ENCODE results near the gene SELENOO. TPM values are rescaled to one million over a fixed set of nuclear protein-coding genes. Genes with fewer than 3 reads are reported as not detected.

The SELENOO gene
- total RNA-seq, 1 donor from 2014 or later = 15.0 TPM

- intact Hi-C loops (cut with micrococcal nuclease) = no loop called here
- H3K9me3 ChIP-seq (replicated peaks) = no peaks in the 10 kb centered on the region
- H3K36me3 ChIP-seq = peaks cover 88% of the 10 kb centered on the region
- H3K4me1 ChIP-seq = peaks cover 22% of the 10 kb centered on the region
- no peak overlapping the region for H3K4me3 ChIP-seq
- no peak overlapping the region for H3K27ac ChIP-seq (replicated peaks)
- TF ChIP-seq CTCF (IDR thresholded peaks at IDR 0.05; ENCODE audit: borderline replicate concordance) = no peak
- H3K27me3 ChIP-seq (ENCODE audit: low read depth) = no peaks in the 10 kb centered on the region
- DNase-seq = no peak
These were observed 20.8 kb downstream of the SELENOO start for GRCh38 chr22:50221410-50222300.

GRCh38 chr22:50222508-50222907 lies 21.7 kb downstream of the SELENOO start:
- H3K36me3 ChIP-seq = peaks cover 88% of the 10 kb centered on the region
- no peak for TF ChIP-seq CTCF (IDR thresholded peaks at IDR 0.05; ENCODE audit: borderline replicate concordance)

GRCh38 chr22:50224071-50224470 lies 23.3 kb downstream of the SELENOO start:
- H3K27ac ChIP-seq (replicated peaks) = no peak overlapping the region
- H3K4me1 ChIP-seq = peaks cover 10% of the 10 kb centered on the region
- H3K4me3 ChIP-seq = no peak overlapping the region
- H3K27me3 ChIP-seq (ENCODE audit: low read depth) = no peaks in the 10 kb centered on the region
- H3K36me3 ChIP-seq = peaks cover 81% of the 10 kb centered on the region
- no peaks in the 10 kb centered on the region for H3K9me3 ChIP-seq (replicated peaks)
- no peak for DNase-seq
- no peak for TF ChIP-seq CTCF (IDR thresholded peaks at IDR 0.05; ENCODE audit: borderline replicate concordance)
- intact Hi-C loops (cut with micrococcal nuclease) = no loop called here

More at GRCh38 chr22:50222508-50222907, 21.7 kb downstream of the SELENOO start:
- Histone ChIP-seq H3K4me1 (peaks cover 22% of the 10 kb centered on the region), H3K27me3 (ENCODE audit: low read depth) (no peaks in the 10 kb centered on the region), H3K27ac (replicated peaks) (no peak overlapping the region), H3K4me3 (no peak overlapping the region), H3K9me3 (replicated peaks) (no peaks in the 10 kb centered on the region)
- intact Hi-C loops (cut with micrococcal nuclease) = no loop called here
- DNase-seq = no peak

GRCh38 chr22:50225200-50225969 lies 24.6 kb downstream of the SELENOO start:
- Histone ChIP-seq H3K27ac (replicated peaks) (no peak overlapping the region), H3K4me3 (no peak overlapping the region), H3K27me3 (ENCODE audit: low read depth) (no peaks in the 10 kb centered on the region), H3K36me3 (peaks cover 86% of the 10 kb centered on the region), H3K9me3 (replicated peaks) (no peaks in the 10 kb centered on the region), H3K4me1 (no peaks in the 10 kb centered on the region)
- intact Hi-C loops (cut with micrococcal nuclease) = no loop called here
- no peak for TF ChIP-seq CTCF (IDR thresholded peaks at IDR 0.05; ENCODE audit: borderline replicate concordance)
- DNase-seq = no peak

- H3K27me3 ChIP-seq (ENCODE audit: low read depth) = no peaks in the 10 kb centered on the region
- H3K36me3 ChIP-seq = peaks cover 77% of the 10 kb centered on the region
- H3K9me3 ChIP-seq (replicated peaks) = no peaks in the 10 kb centered on the region
- no peak overlapping the region for H3K27ac ChIP-seq (replicated peaks)
- no peak for DNase-seq
- no peak overlapping the region for H3K4me3 ChIP-seq
- no peak for TF ChIP-seq CTCF (IDR thresholded peaks at IDR 0.05; ENCODE audit: borderline replicate concordance)
- H3K4me1 ChIP-seq = no peaks in the 10 kb centered on the region
- intact Hi-C loops (cut with micrococcal nuclease) = no loop called here
These were observed 25.5 kb downstream of the SELENOO start for GRCh38 chr22:50226063-50226874.
